GM12892 (cell line): ENCODE data around the gene LTF.

Experiments used
- POLR2A ChIP-seq: IDR thresholded peaks from 2 replicates; pipeline ENCODE4 v1.6.1; 2011; ENCODE audit warnings: low read depth, low read length, control low read depth
- POLR2AphosphoS5 ChIP-seq: IDR thresholded peaks from 2 replicates; pipeline ENCODE4 v1.6.1; 2011; ENCODE audit warnings: low read depth, low read length, control low read depth
- TAF1 ChIP-seq: IDR thresholded peaks from 2 replicates; pipeline ENCODE4 v1.6.1; 2011; ENCODE audit warnings: low read depth, mild to moderate bottlenecking, control low read depth, low read length, borderline replicate concordance

GRCh38 chr3:46463120-46463867 lies 1.4 kb downstream of the LTF start:
- TF ChIP-seq TAF1 (no peak), POLR2AphosphoS5 (no peak), POLR2A (no peak)
